Raji (cell line): ENCODE measurements around the gene UBR4.

ENCODE experiments used
- POLR2A ChIP-seq: IDR thresholded peaks from 2 replicates; pipeline ENCODE4 v1.6.1; 2011; ENCODE audit warnings: low read depth, low read length, control low read depth; ENCODE audit not compliant: insufficient read depth

Gene UBR4

GRCh38 chr1:19067182-19067911 is 142.7 kb downstream of the UBR4 start:
- no peak for TF ChIP-seq POLR2A

DNA sequence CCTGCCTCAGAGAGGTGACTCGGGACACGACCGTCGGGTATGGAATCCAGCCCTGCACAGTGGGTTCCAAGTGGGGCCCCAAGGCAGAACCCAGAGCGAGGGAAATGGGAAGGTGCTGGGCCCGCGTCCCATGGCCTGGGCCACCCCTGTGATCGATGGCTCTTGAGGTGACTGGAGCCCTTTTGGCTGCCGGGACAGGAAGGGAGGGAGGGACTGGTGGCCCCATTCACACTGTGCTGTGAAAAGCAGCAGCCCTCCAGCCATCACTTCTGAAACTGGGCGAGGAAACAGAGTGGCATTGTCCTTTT is 143.2 kb downstream of the UBR4 start:
- no peak for TF ChIP-seq POLR2A

GRCh38 chr1:19066248-19066873 is 143.7 kb downstream of the UBR4 start:
- TF ChIP-seq POLR2A, result no peak

GRCh38 chr1:19065526-19066247 is 144.4 kb downstream of the UBR4 start:
- no peak for TF ChIP-seq POLR2A

DNA sequence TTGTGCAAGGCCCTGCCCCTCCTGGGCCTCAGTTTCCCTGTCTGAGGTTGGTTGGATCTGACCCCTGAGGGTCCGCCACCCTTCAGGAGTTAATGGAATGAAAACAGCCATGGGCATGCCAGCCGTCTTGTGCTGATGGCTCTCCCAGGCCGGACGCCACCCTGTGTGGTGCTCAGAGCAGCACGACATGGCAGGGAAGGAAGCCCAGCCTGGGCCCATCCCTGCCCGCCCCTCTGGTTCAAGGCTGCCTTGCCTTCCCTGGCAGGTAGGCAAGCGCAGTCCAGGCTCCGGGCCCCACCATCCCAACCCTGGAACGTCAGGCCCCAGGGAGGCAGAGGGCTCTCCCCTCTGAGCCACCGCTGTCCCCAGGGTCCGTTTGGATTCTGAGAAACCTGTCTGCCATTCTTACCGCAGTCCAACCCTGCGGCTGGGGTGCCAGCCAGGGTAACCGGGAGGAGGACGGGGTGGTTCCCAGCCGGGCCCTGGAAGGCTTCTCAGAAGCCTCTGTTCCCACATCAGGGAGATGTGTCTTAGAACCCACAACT is 145.1 kb downstream of the UBR4 start:
- TF ChIP-seq POLR2A, result no peak

- no peak for TF ChIP-seq POLR2A
Observed at GRCh38 chr1:19063122-19063521, 146.9 kb downstream of the UBR4 start.

DNA sequence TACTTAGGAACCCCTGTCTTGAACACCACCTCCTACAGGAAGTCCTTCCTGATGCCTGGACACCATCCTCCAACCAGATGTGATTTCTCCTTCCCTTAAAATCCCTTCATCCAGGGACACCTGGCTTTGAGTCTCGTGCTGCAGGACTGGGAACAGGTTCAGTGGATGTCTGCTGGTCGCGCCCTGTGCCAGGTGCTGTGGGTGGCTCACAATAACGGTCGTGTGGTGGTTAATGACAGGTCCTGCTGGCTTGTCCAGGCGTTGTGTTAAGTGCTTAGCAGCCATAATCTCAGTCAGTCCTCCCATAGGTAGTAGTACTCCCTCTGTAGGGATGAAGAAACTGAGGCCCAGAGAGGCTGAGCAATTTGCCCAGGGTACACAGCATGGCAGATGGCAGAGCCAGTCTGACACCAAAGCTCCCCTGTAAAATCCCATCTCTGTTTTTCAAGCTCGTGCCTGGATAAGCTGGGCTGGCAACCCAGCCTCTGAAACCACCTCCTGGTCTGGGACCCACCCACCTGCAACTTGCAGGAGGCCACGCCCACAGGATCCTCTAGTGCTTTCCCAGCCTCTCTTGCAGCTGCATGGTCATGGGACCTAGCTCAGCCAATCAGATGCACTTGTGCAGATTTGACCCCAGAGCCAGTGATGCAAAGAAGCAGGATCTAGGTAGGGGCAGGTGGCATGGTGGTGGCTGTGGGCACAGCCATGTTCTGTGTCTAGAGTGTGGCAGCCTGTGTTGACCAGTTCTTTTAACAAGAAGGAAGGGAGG is 147.6 kb downstream of the UBR4 start:
- TF ChIP-seq POLR2A, result no peak

DNA sequence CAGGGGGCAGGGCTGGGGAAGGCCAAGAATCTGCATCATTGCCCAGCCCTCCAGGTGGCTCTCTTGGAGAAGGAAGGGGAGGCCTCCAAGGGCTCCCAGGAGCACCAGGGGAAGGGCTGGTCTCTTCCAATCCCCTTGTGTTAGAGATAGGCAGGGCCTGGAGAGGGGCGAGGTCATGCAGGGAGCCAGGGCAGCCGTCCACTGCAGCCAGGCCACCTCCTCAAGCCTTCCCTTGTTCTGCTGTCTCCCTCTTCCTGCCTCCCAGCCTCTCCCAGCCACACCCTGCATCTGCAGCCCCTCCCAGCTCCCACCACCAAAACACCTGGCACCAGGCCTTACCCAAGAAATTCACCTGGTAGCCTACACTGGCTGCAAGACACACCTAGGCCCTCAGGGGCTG is 148.3 kb downstream of the UBR4 start:
- TF ChIP-seq POLR2A, result no peak

GRCh38 chr1:19061343-19061742 is 148.7 kb downstream of the UBR4 start:
- no peak for TF ChIP-seq POLR2A

GRCh38 chr1:19059773-19060172 is 150.3 kb downstream of the UBR4 start:
- no peak for TF ChIP-seq POLR2A

DNA sequence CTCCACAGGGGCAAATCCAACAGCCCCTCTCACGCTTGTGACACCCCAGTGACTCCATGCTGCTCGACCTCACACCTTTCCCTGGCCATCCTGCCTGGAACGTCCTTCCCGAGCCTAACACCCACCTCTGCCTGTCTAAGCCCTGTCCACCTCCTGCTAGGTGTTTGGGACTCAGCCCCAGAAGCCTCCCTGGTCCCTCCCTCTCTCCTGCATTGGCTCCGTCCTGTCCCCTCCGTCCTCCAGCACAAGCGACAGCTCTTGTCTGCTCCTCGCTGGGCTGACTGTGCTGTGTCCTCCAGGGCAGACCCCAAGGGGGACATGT is 151.6 kb downstream of the UBR4 start:
- TF ChIP-seq POLR2A, result no peak

DNA sequence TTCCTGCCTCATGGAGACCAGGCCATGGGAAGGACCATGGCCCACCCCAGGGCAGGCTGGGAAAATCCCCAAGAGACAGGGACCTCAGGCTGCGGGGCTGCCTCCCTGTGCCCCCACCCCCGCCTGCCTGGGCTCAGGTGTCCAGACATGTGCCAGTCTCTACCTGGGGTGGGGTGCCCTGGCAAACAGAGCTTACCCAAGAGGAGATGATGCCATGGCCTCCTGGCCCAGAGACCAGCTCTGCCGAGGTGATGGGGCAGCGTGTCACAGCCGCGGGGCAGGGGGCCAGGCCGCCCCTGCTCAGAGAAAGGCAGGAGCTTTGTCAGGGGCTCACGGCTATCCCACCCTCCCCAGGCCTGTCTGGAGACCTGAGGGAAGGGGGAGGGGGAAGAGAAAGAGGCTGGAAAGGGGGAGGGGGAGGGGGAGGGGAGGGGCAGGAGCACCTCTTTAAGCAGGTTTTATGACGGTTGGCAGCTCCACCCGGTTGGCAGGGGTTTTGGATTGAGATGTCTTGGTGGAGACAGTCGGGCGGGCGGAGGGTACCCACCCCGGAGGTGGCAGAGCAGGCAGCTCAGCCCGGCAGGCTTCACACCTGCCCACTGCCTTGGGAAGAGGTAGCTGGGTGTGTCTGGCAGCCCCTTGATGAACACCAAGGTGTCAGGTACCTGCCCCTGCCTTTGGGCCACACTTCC is 152.1 kb downstream of the UBR4 start:
- no peak for TF ChIP-seq POLR2A

- no peak for TF ChIP-seq POLR2A
Observed at GRCh38 chr1:19057182-19057779, 152.8 kb downstream of the UBR4 start.

GRCh38 chr1:19055701-19056100 is 154.4 kb downstream of the UBR4 start:
- no peak for TF ChIP-seq POLR2A

DNA sequence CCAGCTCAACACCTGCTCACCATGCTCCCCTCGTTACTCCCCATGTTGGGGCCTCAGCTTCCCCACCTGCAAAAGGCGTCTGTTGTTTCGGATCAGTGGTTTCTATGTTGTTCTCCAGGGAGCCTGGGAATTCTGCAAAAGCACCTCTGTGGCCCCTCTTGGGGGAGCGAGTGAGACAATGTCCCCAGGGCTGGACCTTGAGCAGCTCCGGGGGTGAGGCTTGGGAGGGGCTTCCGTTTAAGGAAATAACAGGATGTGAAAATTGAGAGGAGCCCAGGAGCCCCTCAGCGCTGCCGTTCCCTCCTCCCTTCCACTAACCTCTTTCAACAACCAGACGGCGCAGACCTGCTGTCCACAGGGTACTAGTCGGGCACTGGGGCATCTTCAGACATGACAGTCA is 155.1 kb downstream of the UBR4 start:
- TF ChIP-seq POLR2A, result no peak

DNA sequence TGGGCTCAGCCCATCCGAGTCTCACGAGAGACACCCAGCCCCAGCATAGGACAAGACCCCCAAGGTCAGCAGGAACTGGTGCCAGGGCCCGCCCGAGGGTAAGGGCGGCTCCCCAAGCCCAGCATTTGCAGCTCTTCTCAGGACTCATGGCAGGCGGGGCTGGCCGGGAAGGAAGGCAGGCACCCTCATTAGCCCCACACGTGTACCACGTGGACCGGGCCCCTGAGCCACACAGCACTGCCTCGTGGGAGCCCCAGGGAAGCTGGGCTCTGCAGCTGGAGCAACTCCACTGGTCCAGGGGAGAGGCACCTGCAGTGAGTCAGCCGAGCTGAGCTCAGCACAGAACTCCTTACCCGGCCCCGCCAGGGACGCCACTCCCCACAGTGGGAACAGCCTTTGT is 155.8 kb downstream of the UBR4 start:
- TF ChIP-seq POLR2A, result no peak
